Astrocyte (in vitro differentiated cells and primary cell): ENCODE data around the gene FGF22. TPM values are rescaled to one million over a fixed set of nuclear protein-coding genes. Genes with fewer than 3 reads are reported as not detected.

Experiments
- DNase-seq: peaks from one replicate; pipeline ENCODE4 v3.0.0-alpha.2; 2010; ENCODE audit warnings: low read depth
- FAIRE-seq: peaks from 2 replicates; lab custom pipeline; 2011; peaks lifted over from hg19 to GRCh38; lab: Jason Lieb, UNC
- H2AFZ ChIP-seq: 2 replicates; pipeline ENCODE4 v1.6.0; 2012; ENCODE audit warnings: low read depth, low read length, inconsistent platforms
- H3K27ac ChIP-seq: 2 replicates; pipeline ENCODE4 v1.5.1; 2011; ENCODE audit warnings: low read depth, low read length, inconsistent platforms
- H3K27me3 ChIP-seq: 2 replicates; pipeline ENCODE4 v1.6.0; 2011; ENCODE audit warnings: low read length, inconsistent platforms; ENCODE audit not compliant: insufficient read depth
- H3K36me3 ChIP-seq: 2 replicates; pipeline ENCODE4 v1.5.1; 2011; ENCODE audit warnings: low read length, inconsistent platforms; ENCODE audit not compliant: insufficient read depth
- H3K4me1 ChIP-seq: 2 replicates; pipeline ENCODE4 v1.5.1; 2011; ENCODE audit warnings: low read length, inconsistent platforms; ENCODE audit not compliant: insufficient read depth
- H3K4me2 ChIP-seq: 2 replicates; pipeline ENCODE4 v1.6.0; 2012; ENCODE audit warnings: low read length, inconsistent platforms
- H3K4me3 ChIP-seq: 2 replicates; pipeline ENCODE4 v1.5.1; 2011; ENCODE audit warnings: low read depth, mild to moderate bottlenecking, low read length, inconsistent platforms; ENCODE audit not compliant: insufficient read depth
- H3K79me2 ChIP-seq: 2 replicates; pipeline ENCODE4 v1.6.0; 2012; ENCODE audit warnings: mild to moderate bottlenecking, low read length, inconsistent platforms; ENCODE audit not compliant: insufficient read depth
- H3K9ac ChIP-seq: 2 replicates; pipeline ENCODE4 v1.6.0; 2012; ENCODE audit warnings: mild to moderate bottlenecking, low read length, inconsistent platforms
- H3K9me3 ChIP-seq: 2 replicates; pipeline ENCODE4 v1.5.1; 2012; ENCODE audit warnings: low read depth, mild to moderate bottlenecking, low read length, inconsistent platforms; ENCODE audit not compliant: insufficient read depth
- H4K20me1 ChIP-seq: 2 replicates; pipeline ENCODE4 v1.6.0; 2012; ENCODE audit warnings: low read length, inconsistent platforms; ENCODE audit not compliant: insufficient read depth
- H3K27ac Mint-ChIP-seq: one replicate; pipeline ENCODE4 v1.8.0; 2021; ENCODE audit warnings: mild to moderate bottlenecking, mixed read lengths; ENCODE audit not compliant: unreplicated experiment
- H3K27me3 Mint-ChIP-seq: one replicate; pipeline ENCODE4 v1.8.0; 2021; ENCODE audit warnings: low read depth, mixed read lengths; ENCODE audit not compliant: unreplicated experiment
- H3K36me3 Mint-ChIP-seq: one replicate; pipeline ENCODE4 v1.8.0; 2021; ENCODE audit warnings: low read depth, mixed read lengths; ENCODE audit not compliant: unreplicated experiment
- H3K4me1 Mint-ChIP-seq: one replicate; pipeline ENCODE4 v1.8.0; 2021; ENCODE audit warnings: low read depth, mixed read lengths; ENCODE audit not compliant: unreplicated experiment
- H3K4me3 Mint-ChIP-seq: one replicate; pipeline ENCODE4 v1.8.0; 2021; ENCODE audit warnings: mild to moderate bottlenecking, moderate library complexity, mixed read lengths; ENCODE audit not compliant: unreplicated experiment
- H3K9me3 Mint-ChIP-seq: one replicate; pipeline ENCODE4 v1.8.0; 2021; ENCODE audit warnings: mild to moderate bottlenecking, mixed read lengths; ENCODE audit not compliant: unreplicated experiment
- EZH2 ChIP-seq: IDR thresholded peaks from 2 replicates; pipeline ENCODE4 v1.6.1; 2012; ENCODE audit warnings: mild to moderate bottlenecking, low read length, inconsistent platforms; ENCODE audit not compliant: insufficient read depth
- total RNA-seq: library from RNA; stranded (reverse); gene quantifications from 2 replicates; pipeline ENCODE4 v1.2.1, GENCODE V29; 2021
- TF ChIP-seq, protein P1 (sequence below): IDR thresholded peaks from 2 replicates; pipeline ENCODE4 v1.5.1; 2011; ENCODE audit warnings: low read depth, mild to moderate bottlenecking, inconsistent platforms, low read length, moderate library complexity; ENCODE audit not compliant: insufficient read depth

FGF22 gene
- total RNA-seq, 1 donor from 2014 or later, result 0.25 TPM

DNA sequence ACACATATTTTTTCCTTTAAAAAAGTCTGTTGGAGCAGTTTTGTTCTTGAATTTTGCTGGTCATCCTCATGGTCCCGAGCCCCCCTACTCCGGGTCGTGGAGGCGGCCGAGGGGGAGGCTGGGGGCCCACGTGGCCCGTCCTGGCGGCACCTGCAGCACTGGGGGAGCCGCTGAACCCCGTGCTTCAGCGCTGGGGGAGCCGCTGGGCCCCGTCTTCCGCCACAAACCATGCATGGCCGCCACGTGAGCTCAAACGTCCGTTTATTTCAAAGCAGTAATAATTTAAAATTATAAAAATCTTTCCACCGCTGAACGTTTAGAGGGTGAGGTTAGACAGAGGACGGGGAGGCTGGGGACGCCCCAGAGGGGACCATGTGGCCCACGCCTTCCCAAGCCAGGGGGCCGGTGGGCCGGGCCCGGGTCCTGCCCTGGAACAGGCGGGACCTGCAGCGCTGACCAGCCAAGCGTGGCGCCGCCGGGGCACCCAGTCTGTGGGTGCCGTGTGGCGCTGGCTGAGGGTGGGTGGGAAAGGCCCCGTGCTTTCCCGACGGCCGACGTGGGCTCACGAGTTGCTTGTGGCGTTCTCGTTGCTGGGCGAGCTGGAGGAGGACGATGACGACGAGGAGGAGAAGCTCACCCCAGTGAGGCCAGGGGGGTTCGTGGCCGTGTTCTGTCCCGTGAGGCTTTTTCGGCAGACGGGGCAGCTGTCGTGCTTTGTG, 8.0 kb downstream of the FGF22 start:
- no peaks in the 10 kb centered on the region for H3K27me3 ChIP-seq

DNA sequence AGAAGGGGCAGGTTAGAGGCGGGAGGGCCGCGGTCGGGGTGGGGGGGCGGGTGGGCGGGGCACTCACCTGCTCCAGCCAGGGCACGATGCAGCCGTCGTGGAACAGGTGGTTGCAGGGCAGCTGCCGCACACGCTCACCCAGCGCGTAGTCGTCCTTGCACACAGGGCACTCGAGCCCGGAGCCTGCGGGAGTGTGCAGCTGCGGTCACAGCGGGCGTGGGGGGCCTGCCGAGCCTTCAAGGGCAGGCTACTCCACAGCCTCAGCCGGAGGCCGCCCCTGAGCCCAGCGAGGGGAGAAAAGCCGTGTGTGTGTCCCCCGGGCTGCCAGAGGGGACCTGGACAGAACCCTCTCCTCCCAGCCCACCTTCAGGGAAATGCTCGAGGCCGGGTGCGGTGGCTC, 8.6 kb downstream of the FGF22 start:
- H3K4me3 ChIP-seq, result no peak overlapping the region
- H3K9ac ChIP-seq, result no peak overlapping the region
- H3K27ac ChIP-seq, result no peak overlapping the region
- H3K9me3 ChIP-seq, result no peaks in the 10 kb centered on the region
- H3K79me2 ChIP-seq, result peaks cover 23% of the 10 kb centered on the region
- no peak overlapping the region for H3K4me2 ChIP-seq
- H3K27me3 Mint-ChIP-seq, result no peaks in the 10 kb centered on the region
- H4K20me1 ChIP-seq, result peaks cover 18% of the 10 kb centered on the region
- no peak overlapping the region for H2AFZ ChIP-seq
- TF ChIP-seq, protein P1, sequence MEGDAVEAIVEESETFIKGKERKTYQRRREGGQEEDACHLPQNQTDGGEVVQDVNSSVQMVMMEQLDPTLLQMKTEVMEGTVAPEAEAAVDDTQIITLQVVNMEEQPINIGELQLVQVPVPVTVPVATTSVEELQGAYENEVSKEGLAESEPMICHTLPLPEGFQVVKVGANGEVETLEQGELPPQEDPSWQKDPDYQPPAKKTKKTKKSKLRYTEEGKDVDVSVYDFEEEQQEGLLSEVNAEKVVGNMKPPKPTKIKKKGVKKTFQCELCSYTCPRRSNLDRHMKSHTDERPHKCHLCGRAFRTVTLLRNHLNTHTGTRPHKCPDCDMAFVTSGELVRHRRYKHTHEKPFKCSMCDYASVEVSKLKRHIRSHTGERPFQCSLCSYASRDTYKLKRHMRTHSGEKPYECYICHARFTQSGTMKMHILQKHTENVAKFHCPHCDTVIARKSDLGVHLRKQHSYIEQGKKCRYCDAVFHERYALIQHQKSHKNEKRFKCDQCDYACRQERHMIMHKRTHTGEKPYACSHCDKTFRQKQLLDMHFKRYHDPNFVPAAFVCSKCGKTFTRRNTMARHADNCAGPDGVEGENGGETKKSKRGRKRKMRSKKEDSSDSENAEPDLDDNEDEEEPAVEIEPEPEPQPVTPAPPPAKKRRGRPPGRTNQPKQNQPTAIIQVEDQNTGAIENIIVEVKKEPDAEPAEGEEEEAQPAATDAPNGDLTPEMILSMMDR, result no peak
- H3K36me3 ChIP-seq, result no peaks in the 10 kb centered on the region
- peaks cover 2% of the 10 kb centered on the region for H3K36me3 Mint-ChIP-seq
- no peaks in the 10 kb centered on the region for H3K9me3 Mint-ChIP-seq
- no peaks in the 10 kb centered on the region for H3K27me3 ChIP-seq
- FAIRE-seq (no peak), DNase-seq (no peak)
- H3K4me1 Mint-ChIP-seq, result no peaks in the 10 kb centered on the region
- H3K27ac Mint-ChIP-seq, result no peak overlapping the region
- no peak overlapping the region for H3K4me3 Mint-ChIP-seq
- H3K4me1 ChIP-seq, result no peaks in the 10 kb centered on the region

More for the DNA sequence above, 8.0 kb downstream of the FGF22 start:
- Mint-ChIP-seq H3K36me3 (peaks cover 2% of the 10 kb centered on the region), H3K9me3 (no peaks in the 10 kb centered on the region), H3K4me1 (no peaks in the 10 kb centered on the region), H3K27me3 (no peaks in the 10 kb centered on the region), H3K4me3 (no peak overlapping the region), H3K27ac (no peak overlapping the region)
- no peak for FAIRE-seq
- Histone ChIP-seq H4K20me1 (peaks cover 12% of the 10 kb centered on the region), H3K4me1 (no peaks in the 10 kb centered on the region), H3K9me3 (no peaks in the 10 kb centered on the region), H3K9ac (no peak overlapping the region), H3K79me2 (peaks cover 17% of the 10 kb centered on the region), H3K36me3 (no peaks in the 10 kb centered on the region), H3K27ac (no peak overlapping the region), H3K4me2 (no peak overlapping the region), H2AFZ (no peak overlapping the region), H3K4me3 (no peak overlapping the region)
- no peak for DNase-seq
- no peak for TF ChIP-seq EZH2
- TF ChIP-seq, protein P1, result no peak
